GM18870 (cell line): ENCODE results near the gene MVK.

Source experiments
- ATAC-seq: cut with Tn5 transposase; IDR thresholded peaks from one replicate; pipeline ENCODE4 v1.9.1; 2021; ENCODE audit warnings: moderate library complexity; ENCODE audit not compliant: unreplicated experiment

MVK gene

DNA sequence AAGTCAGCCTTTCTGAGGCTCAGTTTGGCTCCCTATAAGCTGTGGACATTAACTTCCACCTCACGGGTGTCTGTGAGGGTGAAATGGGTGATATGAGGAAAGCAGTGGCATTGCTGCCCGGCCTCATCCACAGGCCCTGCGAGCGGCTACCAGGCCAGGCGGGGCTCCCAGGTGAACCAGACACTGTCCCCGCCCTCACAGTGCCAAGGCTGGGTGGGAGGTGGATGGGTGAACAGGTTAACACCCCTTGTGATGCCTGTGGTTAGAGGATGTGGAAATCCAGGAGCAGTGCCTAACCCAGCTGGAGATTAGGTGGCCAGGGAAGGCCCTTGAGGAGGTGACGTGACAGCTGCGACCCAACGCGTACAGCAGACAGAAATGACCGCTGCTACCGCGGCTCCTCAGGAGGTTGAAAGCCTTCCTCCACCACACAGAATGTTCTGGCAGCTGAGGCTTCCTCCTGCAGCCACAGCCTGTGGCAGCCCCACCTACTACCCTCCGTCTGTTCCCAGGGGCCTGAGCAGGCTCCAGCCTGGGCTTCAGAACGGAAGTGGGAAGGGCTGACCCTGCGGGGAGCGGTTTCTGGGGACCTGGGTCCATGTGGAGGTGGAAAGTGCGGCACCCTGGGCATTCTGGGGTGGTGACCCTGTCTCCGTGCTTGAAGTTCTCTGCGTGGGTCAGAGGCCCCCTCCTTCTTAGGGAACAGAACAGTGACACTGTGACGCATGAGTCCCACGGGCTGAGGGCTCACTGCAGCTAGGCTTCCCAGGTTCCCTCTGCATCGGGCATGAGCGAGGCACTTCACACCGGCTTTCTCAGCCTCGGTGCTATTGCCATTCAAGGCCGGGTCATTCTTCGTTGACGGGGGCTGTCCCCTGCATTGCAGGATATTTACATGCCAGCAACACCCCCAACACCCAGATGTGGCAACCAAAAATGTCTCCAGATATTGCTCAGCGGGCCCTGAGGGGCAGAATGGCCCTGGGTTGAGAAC is 10.0 kb upstream of the MVK start:
- ATAC-seq, result no peak

DNA sequence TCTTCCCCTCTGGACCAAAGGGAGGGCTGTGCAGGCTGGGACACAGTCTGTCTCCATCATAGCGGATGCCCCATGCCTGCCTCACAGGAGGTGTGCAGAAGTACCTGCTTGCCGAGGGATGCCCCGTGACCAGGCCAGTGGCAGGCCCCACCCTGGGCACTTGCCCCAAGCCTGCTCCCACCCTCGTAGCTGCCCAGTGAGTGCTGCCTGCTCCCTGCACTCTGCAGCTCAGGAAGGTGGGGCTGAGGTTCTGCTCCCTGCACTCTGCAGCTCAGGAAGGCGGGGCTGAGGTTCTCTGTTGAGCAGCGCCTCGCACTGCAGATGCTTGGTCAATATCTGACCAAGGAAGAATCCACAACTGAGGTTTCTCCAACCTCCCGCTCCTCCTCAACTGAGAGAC is 7.2 kb upstream of the MVK start:
- no peak for ATAC-seq

DNA sequence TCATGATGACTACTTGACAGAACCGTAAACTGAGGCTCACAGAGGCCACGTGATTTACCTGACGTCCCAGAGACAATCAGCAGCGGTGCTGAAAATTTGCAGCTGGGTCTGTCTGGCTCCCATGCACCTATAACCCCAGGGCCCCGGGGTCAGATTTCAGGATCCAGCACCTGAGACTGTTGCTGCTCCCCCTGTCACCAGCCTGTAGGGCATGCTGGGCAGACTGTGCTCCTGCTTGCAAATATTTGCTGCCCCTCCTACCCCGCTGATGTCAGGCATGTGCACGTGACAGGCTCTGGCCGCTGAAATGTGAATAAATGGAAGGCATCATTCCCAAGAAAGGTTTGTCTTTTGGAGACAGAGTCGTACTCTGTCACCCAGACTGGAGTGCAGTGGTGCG is 6.3 kb upstream of the MVK start:
- no peak for ATAC-seq

DNA sequence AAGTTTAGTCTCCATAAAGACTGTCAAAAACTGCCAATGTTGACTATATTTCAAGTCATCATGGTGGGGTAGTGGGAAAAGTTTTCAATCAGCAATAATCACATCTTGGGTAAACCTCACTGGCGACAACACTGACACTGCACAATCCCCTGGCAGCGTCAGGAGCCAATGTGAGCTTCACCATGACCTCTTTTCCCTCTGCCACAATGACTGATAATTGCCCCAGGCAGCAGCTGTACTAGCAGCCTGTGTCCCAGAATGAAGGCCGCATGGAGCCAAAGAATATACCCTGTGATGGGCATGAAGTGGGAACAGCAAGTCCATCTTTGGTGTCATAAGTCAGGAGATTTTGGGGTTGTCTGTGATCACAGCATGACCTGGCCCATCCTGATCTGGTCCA is 5.6 kb upstream of the MVK start:
- no peak for ATAC-seq

DNA sequence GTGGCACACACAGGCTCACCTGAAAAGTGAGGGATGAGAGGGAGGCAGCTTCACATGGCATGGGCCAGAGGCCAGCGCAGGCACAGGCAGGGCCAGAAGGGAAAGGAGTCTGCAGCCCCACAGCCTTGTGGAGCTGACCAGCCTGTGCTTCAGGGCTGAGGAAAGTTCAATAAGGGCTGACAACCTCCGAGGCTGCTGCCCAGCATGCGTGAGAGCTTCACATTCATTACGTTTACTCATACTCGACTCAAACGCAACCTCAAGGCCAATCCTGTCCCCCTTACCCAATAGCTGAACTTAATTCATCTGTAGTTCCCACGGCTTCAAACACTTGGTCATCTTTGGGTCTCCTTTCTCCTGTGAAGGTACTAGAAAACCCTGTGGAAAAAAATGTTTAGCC is 5.1 kb upstream of the MVK start:
- ATAC-seq, result no peak

DNA sequence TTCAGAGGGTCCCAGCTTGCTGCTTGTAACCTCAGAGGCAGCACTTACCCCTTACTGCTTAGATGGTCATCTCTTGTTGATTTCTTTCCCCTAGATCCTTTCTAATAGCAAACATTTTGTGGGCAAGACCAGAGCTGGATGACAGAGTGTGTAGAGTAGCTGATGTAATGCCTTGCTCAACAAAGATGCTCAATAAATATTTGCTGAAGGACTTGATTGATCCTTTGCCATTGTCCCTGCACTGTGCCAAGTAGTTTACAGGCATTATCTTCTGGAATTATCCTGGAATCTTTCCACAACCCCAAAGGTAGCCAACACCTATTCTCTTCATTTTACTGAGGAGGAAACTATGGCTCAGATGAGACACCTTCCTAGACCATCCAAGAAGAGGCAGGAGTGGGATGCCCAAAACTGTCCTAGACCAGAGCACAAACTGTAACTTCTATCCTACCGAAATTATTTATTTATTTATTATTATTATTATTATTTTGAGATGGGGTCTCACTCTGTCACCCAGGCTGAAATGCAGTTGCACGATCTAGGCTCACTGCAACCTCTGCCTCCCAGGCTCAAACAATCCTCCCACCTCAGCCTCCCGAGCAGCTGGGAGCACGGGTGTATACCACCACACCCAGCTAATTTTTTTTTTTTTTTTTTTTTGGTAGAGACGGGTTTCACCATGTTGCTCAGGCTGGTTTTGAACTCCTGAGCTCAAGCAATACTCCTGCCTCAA is 1.7 kb upstream of the MVK start:
- ATAC-seq, result no peak

DNA sequence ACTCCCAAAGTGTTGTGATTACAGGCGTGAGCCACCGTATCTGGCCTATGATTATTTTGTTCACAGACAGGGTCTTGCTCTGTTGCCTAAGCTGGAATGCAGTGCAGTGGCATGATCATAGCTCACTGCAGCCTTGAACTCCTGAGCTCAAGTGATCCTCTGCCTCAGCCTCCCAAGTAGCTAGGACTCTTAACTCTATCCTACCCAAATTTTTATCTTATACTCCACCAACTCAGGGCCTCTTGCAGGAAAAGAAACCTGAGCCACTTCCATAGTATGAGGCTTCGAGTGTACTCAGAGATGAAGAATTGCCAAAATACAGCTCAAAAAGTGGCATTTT is 1.1 kb upstream of the MVK start:
- ATAC-seq, result no peak

DNA sequence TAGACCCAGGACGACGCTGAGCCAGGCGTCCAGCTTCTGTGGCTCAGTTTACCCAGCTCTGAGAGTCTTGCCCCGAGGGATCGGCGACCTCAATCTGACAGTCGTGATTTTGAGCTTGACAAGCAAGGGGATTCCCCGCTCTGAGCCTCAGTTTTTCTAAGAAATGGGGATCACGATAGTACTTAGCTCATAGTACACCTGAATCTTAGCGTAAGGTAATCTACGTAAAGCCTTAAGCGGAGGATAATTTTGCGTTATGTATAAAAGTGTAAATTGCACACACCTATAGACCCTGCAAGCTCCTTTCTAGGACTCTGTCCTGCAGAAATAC is 285 bp downstream of the MVK start:
- ATAC-seq, result peak; percentile 5

DNA sequence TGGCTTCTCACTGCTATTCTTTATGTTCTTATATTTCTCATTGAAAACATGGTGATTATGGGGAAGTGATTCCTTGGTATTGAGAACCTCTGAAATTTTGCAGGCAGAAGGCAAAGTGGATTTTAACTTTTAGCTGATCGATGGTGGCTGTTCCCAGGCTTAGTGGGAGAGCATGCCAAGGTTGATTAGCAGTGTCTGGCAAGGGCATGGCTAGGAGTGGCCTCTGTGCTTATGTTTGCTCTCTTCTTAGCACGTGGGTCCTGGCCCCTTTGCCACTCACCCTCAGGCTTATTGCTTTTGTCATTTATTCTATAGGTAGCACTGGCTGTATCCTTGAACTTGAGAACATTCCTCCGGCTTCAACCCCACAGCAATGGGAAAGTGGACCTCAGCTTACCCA is 2.1 kb downstream of the MVK start:
- ATAC-seq, result no peak

DNA sequence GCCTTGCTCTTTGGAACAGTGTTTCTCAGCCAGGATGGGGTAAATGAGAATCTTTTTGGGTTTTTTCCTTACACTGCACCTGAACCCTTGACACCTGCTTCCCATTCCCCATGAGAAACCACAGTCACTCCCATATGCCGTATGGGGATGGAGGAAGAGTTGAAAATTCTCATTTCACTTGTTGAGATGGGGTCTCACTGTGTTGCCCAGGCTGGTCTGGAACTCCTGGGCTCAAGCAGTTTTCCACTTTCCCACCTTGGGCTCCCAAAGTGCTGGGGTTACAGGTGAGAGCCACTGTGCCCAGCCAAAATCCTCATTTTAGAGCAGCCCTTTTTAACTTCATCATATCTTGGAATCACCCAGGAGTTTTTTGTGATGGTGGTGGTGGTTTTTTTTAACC is 3.7 kb downstream of the MVK start:
- no peak for ATAC-seq

DNA sequence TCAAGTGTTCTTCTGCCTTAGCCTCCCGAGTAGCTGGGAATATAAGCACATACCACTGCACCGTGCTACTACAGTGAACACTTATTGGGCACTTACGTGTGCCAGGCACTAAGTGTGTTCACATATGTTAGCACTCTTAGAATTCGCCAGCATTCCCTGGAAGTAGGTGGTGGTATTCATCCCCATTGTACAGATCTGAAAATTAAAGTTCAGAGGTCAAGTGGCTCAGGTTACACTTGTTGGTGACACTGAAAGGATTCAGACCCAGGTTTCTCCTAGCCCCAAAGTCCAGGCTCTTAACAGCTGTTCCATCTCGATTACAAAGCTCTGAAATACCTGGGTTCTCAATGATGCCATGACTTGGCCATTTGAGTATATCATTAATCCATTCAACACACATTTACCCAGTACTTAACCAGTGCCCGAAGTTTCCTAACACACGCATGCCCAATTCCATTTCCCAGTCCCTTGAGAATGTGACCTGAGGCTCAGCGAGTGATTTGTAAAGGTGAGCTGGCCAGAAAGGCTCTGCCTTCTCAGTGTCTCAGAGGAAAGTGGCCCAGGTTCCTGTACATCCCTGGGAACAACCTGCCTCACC is 4.8 kb downstream of the MVK start:
- no peak for ATAC-seq

DNA sequence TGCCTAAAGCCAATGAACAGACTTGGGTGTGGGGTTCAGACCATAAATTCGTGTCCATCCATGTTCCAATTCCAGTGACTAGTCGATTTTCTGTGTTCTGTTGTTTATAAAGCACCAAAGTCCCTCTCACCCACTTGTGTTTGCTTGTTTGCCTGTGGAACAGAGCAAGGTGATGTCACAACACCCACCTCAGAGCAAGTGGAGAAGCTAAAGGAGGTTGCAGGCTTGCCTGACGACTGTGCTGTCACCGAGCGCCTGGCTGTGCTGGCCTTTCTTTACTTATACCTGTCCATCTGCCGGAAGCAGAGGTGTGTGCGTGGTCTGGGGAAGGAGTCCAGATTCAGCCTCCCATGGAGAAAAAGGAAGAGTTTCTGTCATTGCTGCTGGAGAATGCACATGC is 6.0 kb downstream of the MVK start:
- no peak for ATAC-seq

DNA sequence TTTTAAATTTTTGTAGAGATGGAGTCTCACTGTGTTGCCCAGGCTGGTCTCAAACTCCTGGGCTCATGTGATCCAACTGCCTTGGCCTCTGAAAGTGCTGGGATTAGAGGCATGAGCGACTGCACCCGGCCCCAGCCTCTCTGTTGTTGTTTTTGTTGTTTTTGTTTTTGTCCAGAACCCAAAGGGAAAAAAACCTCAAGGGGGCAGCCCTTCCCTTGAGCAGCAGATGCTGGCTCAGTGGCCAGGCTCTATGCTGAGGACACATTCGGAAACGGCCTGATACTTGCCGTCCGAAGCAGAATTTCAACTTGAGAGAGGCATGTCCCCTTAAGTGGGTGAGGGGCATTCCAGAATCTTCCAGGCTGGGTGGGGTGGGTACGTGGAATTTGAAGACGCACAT is 6.7 kb downstream of the MVK start:
- ATAC-seq, result no peak

DNA sequence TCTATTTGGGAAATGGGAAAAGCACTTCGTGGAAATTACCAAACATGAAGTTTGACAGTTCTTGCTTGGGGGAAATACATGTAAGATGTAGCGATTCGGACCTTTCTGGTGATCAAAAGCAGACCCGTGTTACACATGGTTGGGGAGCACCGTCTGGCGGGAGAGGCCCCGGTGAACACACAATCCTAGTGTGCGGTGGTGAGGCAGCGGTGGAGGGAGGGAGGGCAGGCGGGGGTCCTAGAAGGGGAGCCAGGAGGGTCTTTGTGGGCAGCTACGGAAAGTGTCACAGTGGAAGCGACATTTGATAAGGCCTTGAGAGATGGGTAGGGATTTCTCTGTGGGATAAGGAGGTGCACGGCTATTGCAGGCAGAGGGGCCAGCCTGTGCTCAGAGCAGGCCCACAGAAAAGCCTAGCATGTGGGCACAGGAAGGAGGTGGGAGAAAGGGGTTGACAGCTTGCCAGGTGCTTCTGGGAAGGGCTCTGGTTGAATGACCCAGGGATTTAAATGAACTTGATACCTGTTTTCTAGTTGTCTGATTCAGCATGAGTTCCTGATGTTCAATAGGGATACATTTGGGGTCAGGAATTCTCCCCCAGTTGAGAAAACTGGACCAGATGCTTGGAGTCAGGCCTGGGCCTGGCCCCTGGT is 7.2 kb downstream of the MVK start:
- ATAC-seq, result no peak

DNA sequence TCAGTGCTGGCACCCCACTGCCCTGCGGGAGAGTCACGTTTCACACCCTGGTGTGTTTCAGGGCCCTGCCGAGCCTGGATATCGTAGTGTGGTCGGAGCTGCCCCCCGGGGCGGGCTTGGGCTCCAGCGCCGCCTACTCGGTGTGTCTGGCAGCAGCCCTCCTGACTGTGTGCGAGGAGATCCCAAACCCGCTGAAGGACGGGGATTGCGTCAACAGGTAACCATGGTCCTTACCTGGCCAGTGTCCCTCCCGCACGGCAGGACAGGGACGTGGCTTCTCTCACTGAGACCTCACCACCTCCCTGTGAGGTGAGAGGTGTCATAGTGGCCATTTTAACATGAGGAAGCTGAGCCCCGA is 7.7 kb downstream of the MVK start:
- ATAC-seq, result no peak

DNA sequence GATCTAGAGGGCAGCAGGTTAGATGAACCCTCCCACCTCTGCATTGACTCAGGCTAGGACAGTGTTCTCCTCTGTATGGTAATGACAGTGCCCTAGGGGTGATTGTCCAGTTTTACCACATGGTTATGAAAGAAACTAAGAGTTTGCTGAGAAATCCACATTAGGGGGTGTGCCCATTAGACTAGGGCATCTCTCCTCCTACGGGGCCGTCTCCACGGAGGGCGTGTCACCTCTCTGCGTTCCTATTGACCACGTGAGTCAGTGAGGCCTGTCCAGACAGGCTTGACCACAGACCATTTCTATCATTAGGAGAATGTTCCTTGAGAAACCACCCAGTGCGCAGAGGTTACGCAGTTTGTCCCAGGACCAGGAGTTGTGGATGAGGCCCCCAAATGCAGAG is 8.3 kb downstream of the MVK start:
- ATAC-seq, result no peak

DNA sequence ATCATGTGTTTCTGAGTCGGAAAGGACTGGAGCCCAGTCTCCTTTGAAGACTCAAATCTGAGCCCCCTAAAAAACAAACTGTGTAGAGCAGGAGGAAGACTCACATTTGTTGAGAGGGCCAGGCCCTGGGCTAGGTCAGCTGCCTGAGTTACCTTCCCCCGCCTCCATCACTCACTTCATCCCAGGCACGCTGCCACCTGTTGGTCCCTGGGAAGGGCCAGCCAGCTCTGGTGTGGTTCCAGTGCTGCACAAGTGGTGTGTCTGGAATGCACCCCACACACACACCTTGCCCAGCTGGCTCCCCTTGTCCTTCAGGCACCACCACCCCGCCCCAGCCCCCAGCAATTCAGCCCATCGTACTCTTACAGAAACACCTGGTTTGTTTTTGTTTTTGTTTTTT is 9.0 kb downstream of the MVK start:
- ATAC-seq, result no peak

DNA sequence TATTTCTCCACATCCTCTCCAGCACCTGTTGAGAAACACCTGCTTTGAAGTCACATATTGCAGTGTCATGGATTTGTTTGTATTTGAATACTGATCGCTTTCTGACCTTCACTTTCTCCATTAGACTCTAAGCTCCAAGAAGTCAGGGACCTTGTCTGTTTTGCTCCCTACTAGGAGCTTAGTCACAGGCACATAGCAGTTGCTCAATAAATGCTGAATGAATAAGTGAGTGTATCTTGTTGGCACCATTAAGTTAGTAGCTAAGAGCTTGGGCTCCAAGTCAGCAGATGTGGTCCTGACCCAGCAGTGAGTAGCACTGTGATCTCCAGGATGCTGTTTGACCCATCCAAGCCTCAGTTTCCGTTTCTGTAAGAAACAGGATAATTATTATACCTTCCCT is 10.1 kb downstream of the MVK start:
- no peak for ATAC-seq

DNA sequence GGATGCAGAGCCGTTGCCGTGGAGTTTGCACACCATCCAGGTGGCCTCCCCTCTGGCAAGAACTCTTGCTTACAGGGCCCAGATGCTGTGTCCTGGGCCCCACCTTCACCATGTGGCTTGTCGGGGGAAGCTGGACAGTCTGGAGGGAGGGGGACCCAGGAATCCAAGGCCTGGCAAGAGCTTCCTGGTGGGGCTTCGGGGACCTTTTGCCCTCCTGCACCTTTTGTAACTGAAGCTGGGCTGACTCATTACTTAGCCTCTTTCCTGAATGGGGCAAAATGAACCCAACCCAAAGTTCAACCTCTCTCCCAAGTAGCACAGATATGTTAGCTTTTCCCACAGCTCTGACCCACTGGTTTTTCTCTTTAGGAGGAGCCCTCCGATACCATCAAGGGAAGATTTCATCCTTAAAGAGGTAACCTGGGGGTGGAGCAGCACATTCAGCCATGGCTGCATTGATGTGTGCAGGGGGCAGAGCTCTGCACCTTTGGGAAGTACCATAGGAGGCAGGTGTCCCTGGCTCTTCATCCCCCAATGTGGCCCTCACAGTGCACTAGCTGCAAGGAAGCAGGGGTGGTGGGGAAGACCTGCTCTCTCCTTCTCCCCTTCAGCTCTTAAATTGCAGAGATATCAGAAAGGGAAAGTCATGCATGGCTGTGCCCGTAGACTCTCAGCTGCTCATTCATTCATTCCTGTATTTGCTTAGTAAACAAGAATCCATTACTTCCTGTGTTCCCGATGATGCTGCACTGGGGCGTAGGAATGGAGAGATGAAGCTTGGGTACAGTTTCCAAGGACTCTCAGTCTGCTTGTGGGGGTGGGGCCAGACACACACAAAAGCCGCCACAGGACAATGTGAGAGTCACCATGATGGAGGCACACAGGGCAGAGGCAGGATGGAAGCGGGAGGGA is 13.0 kb downstream of the MVK start:
- no peak for ATAC-seq

DNA sequence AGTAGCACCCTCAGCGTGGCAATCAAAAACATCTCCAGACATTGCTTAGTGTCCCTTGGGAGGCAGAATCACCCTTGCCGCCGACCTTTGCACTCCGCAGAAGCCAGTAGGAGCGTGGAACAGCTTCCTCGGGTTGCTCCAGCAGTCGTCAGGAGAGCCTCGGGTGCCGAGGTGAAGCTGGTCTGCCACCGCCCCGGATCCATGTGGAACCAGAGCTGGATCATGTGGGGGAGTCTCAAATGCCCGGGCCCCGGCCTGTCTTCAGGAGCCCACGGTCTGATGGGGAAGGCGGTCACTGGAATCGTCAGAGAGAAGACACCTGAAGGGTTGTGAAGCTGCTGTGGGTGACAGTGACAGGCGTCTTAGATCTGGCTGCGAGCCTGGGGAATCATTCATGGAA is 14.3 kb downstream of the MVK start:
- no peak for ATAC-seq
